ENCODE results near the gene DDX25.

The DDX25 gene

GRCh38 chr11:125939081-125939521 lies 34.8 kb downstream of the DDX25 start:
- peak; percentile 3 for DNase-seq

- no peak for DNase-seq
Observed at GRCh38 chr11:125940145-125940544, 35.8 kb downstream of the DDX25 start.

- no peak for DNase-seq
Observed at GRCh38 chr11:125941267-125941618, 36.9 kb downstream of the DDX25 start.

- DNase-seq, result peak; percentile 25
Observed at GRCh38 chr11:125941619-125942611, 37.6 kb downstream of the DDX25 start.

- DNase-seq, result no peak
Observed at GRCh38 chr11:125942771-125943428, 38.6 kb downstream of the DDX25 start.

- DNase-seq, result no peak
Observed at GRCh38 chr11:125943661-125944349, 39.5 kb downstream of the DDX25 start.

- no peak for DNase-seq
Observed at GRCh38 chr11:125944350-125945010, 40.2 kb downstream of the DDX25 start.

GRCh38 chr11:125945011-125945796 lies 40.9 kb downstream of the DDX25 start:
- no peak for DNase-seq

GRCh38 chr11:125945797-125946520 lies 41.7 kb downstream of the DDX25 start, which contains the start of gene VSIG10L2:
Gene VSIG10L2, plus strand, starts transcription at chr11:125946044. Its CDS starts 12 bp downstream, at chr11:125946056.
- DNase-seq, result no peak

- no peak for DNase-seq
Observed at GRCh38 chr11:125946712-125947418, 42.6 kb downstream of the DDX25 start.

- no peak for DNase-seq
Observed at GRCh38 chr11:125947419-125948277, 43.3 kb downstream of the DDX25 start.

GRCh38 chr11:125948278-125949051 lies 44.2 kb downstream of the DDX25 start:
- DNase-seq, result no peak

- no peak for DNase-seq
Observed at GRCh38 chr11:125949271-125950177, 45.2 kb downstream of the DDX25 start.

- DNase-seq, result no peak
Observed at GRCh38 chr11:125950178-125950490, 45.8 kb downstream of the DDX25 start.

- no peak for DNase-seq
Observed at GRCh38 chr11:125950696-125951651, 46.7 kb downstream of the DDX25 start.

- no peak for DNase-seq
Observed at GRCh38 chr11:125951731-125952130, 47.4 kb downstream of the DDX25 start.

- DNase-seq, result no peak
Observed at GRCh38 chr11:125952559-125952958, 48.3 kb downstream of the DDX25 start.

Data from NCI-H748 treated with DMSO at 0.1 percent for 48 hours (cell line).